Neural cell (in vitro differentiated cells): ENCODE data around the gene PLCB1.

Source experiments
- EP300 ChIP-seq: fragments of 450-650 bp; conservative IDR thresholded peaks from 2 replicates; pipeline ENCODE4 v1.6.1; 2014; ENCODE audit warnings: antibody characterized with exemption, mild to moderate bottlenecking, moderate library complexity; ENCODE audit not compliant: poor library complexity, severe bottlenecking
- EZH2 ChIP-seq: fragments of 200-600, 300-800 bp; shearing (Covaris generic), sonication (generic); IDR thresholded peaks from 2 replicates; pipeline ENCODE4 v1.6.1; 2014; ENCODE audit warnings: antibody characterized with exemption, low read length, borderline replicate concordance, mild to moderate bottlenecking; ENCODE audit not compliant: insufficient read depth, poor library complexity, severe bottlenecking
- MXI1 ChIP-seq: fragments of 450-650 bp; conservative IDR thresholded peaks from 2 replicates; pipeline ENCODE4 v1.6.1; 2014; ENCODE audit warnings: antibody characterized with exemption, mild to moderate bottlenecking; ENCODE audit not compliant: poor library complexity, severe bottlenecking
- POLR2AphosphoS5 ChIP-seq: IDR thresholded peaks from 2 replicates; pipeline ENCODE4 v1.6.1; 2012
- RAD21 ChIP-seq: fragments of 450-650 bp; conservative IDR thresholded peaks from 2 replicates; pipeline ENCODE4 v1.6.1; 2014; ENCODE audit warnings: antibody characterized with exemption, mild to moderate bottlenecking, moderate library complexity
- SMC3 ChIP-seq: fragments of 450-650 bp; conservative IDR thresholded peaks from 2 replicates; pipeline ENCODE4 v1.6.1; 2014; ENCODE audit warnings: antibody characterized with exemption, mild to moderate bottlenecking, moderate library complexity; ENCODE audit not compliant: poor library complexity
- TAF1 ChIP-seq: IDR thresholded peaks from 2 replicates; pipeline ENCODE4 v1.6.1; 2012; ENCODE audit warnings: low read depth
- TF ChIP-seq, protein P1 (sequence below): fragments of 450-650 bp; IDR thresholded peaks from 2 replicates; pipeline ENCODE4 v1.5.1; 2014; ENCODE audit warnings: antibody characterized with exemption, mild to moderate bottlenecking, moderate library complexity; ENCODE audit not compliant: poor library complexity, severe bottlenecking
- TF ChIP-seq, protein P2 (sequence below): IDR thresholded peaks from 2 replicates; pipeline ENCODE4 v1.6.1; 2012; ENCODE audit warnings: borderline replicate concordance

DNA sequence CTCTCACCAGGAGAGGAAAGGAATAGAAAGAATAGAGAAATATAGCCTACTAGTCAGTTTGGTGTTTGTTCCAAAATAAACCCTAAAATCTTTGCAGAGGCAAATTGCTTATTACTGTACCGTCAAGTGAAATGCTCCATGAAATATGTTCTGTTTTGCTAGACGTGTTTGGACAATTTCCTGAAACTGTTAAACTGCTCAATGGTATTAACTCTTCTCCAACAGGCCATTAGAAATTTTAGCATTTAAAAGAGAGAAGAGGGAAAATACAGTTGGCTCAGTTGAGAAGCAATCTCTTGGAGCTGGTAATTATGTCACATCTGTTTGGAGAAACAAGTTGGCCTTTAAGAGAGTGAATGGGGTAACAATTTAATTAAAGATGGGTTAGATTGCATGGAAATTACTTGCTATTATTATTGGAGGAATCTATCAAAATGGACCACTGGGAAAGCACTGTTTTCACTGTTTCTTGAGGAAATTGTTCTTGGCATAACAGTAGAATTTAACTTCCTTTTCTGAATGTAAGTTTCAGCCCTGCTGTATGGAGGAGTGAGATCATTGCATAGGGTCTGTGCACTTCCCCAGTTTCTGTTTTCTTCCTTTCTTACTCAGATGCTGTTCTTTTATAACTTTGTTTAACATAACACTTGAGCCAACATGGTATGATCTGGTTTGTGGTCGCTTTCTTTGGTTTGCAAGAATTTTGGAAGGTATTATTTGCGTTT is 373.6 kb downstream of the PLCB1 start:
- TF ChIP-seq, protein P1, sequence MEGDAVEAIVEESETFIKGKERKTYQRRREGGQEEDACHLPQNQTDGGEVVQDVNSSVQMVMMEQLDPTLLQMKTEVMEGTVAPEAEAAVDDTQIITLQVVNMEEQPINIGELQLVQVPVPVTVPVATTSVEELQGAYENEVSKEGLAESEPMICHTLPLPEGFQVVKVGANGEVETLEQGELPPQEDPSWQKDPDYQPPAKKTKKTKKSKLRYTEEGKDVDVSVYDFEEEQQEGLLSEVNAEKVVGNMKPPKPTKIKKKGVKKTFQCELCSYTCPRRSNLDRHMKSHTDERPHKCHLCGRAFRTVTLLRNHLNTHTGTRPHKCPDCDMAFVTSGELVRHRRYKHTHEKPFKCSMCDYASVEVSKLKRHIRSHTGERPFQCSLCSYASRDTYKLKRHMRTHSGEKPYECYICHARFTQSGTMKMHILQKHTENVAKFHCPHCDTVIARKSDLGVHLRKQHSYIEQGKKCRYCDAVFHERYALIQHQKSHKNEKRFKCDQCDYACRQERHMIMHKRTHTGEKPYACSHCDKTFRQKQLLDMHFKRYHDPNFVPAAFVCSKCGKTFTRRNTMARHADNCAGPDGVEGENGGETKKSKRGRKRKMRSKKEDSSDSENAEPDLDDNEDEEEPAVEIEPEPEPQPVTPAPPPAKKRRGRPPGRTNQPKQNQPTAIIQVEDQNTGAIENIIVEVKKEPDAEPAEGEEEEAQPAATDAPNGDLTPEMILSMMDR, result no peak
- TF ChIP-seq EZH2, result no peak
- TF ChIP-seq EP300, result no peak
- TF ChIP-seq POLR2AphosphoS5, result no peak
- no peak for TF ChIP-seq TAF1
- TF ChIP-seq RAD21, result no peak
- TF ChIP-seq MXI1, result no peak
- TF ChIP-seq, protein P2, sequence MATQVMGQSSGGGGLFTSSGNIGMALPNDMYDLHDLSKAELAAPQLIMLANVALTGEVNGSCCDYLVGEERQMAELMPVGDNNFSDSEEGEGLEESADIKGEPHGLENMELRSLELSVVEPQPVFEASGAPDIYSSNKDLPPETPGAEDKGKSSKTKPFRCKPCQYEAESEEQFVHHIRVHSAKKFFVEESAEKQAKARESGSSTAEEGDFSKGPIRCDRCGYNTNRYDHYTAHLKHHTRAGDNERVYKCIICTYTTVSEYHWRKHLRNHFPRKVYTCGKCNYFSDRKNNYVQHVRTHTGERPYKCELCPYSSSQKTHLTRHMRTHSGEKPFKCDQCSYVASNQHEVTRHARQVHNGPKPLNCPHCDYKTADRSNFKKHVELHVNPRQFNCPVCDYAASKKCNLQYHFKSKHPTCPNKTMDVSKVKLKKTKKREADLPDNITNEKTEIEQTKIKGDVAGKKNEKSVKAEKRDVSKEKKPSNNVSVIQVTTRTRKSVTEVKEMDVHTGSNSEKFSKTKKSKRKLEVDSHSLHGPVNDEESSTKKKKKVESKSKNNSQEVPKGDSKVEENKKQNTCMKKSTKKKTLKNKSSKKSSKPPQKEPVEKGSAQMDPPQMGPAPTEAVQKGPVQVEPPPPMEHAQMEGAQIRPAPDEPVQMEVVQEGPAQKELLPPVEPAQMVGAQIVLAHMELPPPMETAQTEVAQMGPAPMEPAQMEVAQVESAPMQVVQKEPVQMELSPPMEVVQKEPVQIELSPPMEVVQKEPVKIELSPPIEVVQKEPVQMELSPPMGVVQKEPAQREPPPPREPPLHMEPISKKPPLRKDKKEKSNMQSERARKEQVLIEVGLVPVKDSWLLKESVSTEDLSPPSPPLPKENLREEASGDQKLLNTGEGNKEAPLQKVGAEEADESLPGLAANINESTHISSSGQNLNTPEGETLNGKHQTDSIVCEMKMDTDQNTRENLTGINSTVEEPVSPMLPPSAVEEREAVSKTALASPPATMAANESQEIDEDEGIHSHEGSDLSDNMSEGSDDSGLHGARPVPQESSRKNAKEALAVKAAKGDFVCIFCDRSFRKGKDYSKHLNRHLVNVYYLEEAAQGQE, result no peak
- TF ChIP-seq SMC3, result no peak
